SU-DHL-6 (cell line): Measurements from ENCODE around the gene IRAK2.

Experiments
- H2AFZ ChIP-seq: fragments of 200-600 bp; sonication (generic); 2 replicates; pipeline ENCODE4 v1.6.1; 2014; ENCODE audit warnings: low read depth, mild to moderate bottlenecking, moderate library complexity, mixed read lengths, antibody characterized with exemption, low read length; ENCODE audit not compliant: severe bottlenecking
- H3F3A ChIP-seq: fragments of 200-600 bp; shearing (Covaris generic); 2 replicates; pipeline ENCODE4 v1.6.0; 2016; ENCODE audit warnings: antibody characterized with exemption, mild to moderate bottlenecking; ENCODE audit not compliant: insufficient read depth
- H3K27ac ChIP-seq: fragments of 200-600 bp; sonication (generic); 2 replicates; pipeline ENCODE4 v1.5.1; 2016; ENCODE audit warnings: low read depth, mild to moderate bottlenecking, low read length, moderate library complexity, mixed read lengths
- H3K27me3 ChIP-seq: fragments of 200-600 bp; sonication (generic), shearing (Covaris generic); 2 replicates; pipeline ENCODE4 v1.6.0; 2014; ENCODE audit warnings: mild to moderate bottlenecking, low read length
- H3K36me3 ChIP-seq: fragments of 200-600 bp; sonication (generic); 2 replicates; pipeline ENCODE4 v1.6.1; 2014; ENCODE audit warnings: mild to moderate bottlenecking, low read length, mixed read lengths
- H3K4me2 ChIP-seq: fragments of 300-600, 200-600 bp; shearing (Covaris generic), sonication (generic); 2 replicates; pipeline ENCODE4 v1.6.0; 2014; ENCODE audit warnings: low read length, low read depth, mild to moderate bottlenecking; ENCODE audit not compliant: poor library complexity, severe bottlenecking
- H3K4me3 ChIP-seq: fragments of 200-600 bp; sonication (generic); 2 replicates; pipeline ENCODE4 v1.5.1; 2014; ENCODE audit warnings: antibody characterized with exemption, low read length, mild to moderate bottlenecking, mixed read lengths; ENCODE audit not compliant: insufficient read depth, poor library complexity, severe bottlenecking
- H3K79me2 ChIP-seq: fragments of 200-600 bp; sonication (generic); 2 replicates; pipeline ENCODE4 v1.6.1; 2014; ENCODE audit warnings: mild to moderate bottlenecking, low read length, moderate library complexity; ENCODE audit not compliant: insufficient read depth
- H3K9ac ChIP-seq: fragments of 200-600 bp; sonication (generic); 2 replicates; pipeline ENCODE4 v1.7.0; 2014; ENCODE audit warnings: mild to moderate bottlenecking, low read length
- H3K9me2 ChIP-seq: fragments of 200-600 bp; sonication (generic); replicated peaks from 2 replicates; pipeline ENCODE4 v1.6.1; 2014; ENCODE audit warnings: low read length; ENCODE audit not compliant: insufficient read depth
- H3K9me3 ChIP-seq: fragments of 200-600 bp; sonication (generic); 2 replicates; pipeline ENCODE4 v1.6.1; 2014; ENCODE audit warnings: low read length, mixed read lengths; ENCODE audit not compliant: insufficient read depth
- H4K20me1 ChIP-seq: fragments of 200-600 bp; sonication (generic); 2 replicates; pipeline ENCODE4 v1.6.1; 2014; ENCODE audit warnings: low read depth, mild to moderate bottlenecking, antibody characterized with exemption, low read length, moderate library complexity, mixed read lengths
- CTCF ChIP-seq: fragments of 200-600 bp; sonication (generic); IDR thresholded peaks from one replicate; pipeline ENCODE4 v1.5.1; 2017; ENCODE audit warnings: antibody characterized with exemption, mild to moderate bottlenecking, low read length, moderate library complexity; ENCODE audit not compliant: insufficient read depth, poor library complexity, severe bottlenecking
- EZH2phosphoT487 ChIP-seq: fragments of 200-600 bp; sonication (generic), shearing (Covaris generic); conservative IDR thresholded peaks from 2 replicates; pipeline ENCODE4 v1.6.1; 2018; ENCODE audit warnings: mild to moderate bottlenecking, antibody characterized with exemption, low read length, moderate library complexity, mixed read lengths

IRAK2 gene

GRCh38 chr3:10177737-10178136 is 13.0 kb downstream of the IRAK2 start:
- Histone ChIP-seq H3K36me3 (no peaks in the 10 kb centered on the region), H3K4me2 (no peak overlapping the region), H3K9me3 (no peaks in the 10 kb centered on the region), H3F3A (no peaks in the 10 kb centered on the region), H3K4me3 (no peak overlapping the region), H3K9ac (no peak overlapping the region), H3K27me3 (no peaks in the 10 kb centered on the region), H4K20me1 (no peaks in the 10 kb centered on the region), H2AFZ (no peak overlapping the region), H3K79me2 (no peaks in the 10 kb centered on the region), H3K27ac (no peak overlapping the region), H3K9me2 (no peaks in the 10 kb centered on the region)
- no peak for TF ChIP-seq CTCF
- no peak for TF ChIP-seq EZH2phosphoT487

GRCh38 chr3:10178892-10179291 is 14.2 kb downstream of the IRAK2 start:
- Histone ChIP-seq H3K9me2 (no peaks in the 10 kb centered on the region), H2AFZ (no peak overlapping the region), H3K4me3 (no peak overlapping the region), H3K27ac (no peak overlapping the region), H3K36me3 (no peaks in the 10 kb centered on the region), H4K20me1 (no peaks in the 10 kb centered on the region), H3K4me2 (no peak overlapping the region), H3K9ac (no peak overlapping the region), H3K79me2 (no peaks in the 10 kb centered on the region), H3F3A (no peaks in the 10 kb centered on the region), H3K9me3 (no peaks in the 10 kb centered on the region), H3K27me3 (no peaks in the 10 kb centered on the region)
- no peak for TF ChIP-seq CTCF
- no peak for TF ChIP-seq EZH2phosphoT487

- Histone ChIP-seq H2AFZ (no peak overlapping the region), H4K20me1 (no peaks in the 10 kb centered on the region), H3K4me3 (no peak overlapping the region), H3K9ac (no peak overlapping the region), H3K27me3 (no peaks in the 10 kb centered on the region), H3K4me2 (no peak overlapping the region), H3K9me2 (no peaks in the 10 kb centered on the region), H3F3A (no peaks in the 10 kb centered on the region), H3K27ac (no peak overlapping the region), H3K36me3 (no peaks in the 10 kb centered on the region), H3K79me2 (no peaks in the 10 kb centered on the region), H3K9me3 (no peaks in the 10 kb centered on the region)
- TF ChIP-seq EZH2phosphoT487, result no peak
- TF ChIP-seq CTCF, result no peak
Measured at GRCh38 chr3:10180289-10180688, 15.6 kb downstream of the IRAK2 start.

- Histone ChIP-seq H3K27me3 (no peaks in the 10 kb centered on the region), H3F3A (no peaks in the 10 kb centered on the region), H4K20me1 (no peaks in the 10 kb centered on the region), H3K79me2 (no peaks in the 10 kb centered on the region), H3K9me3 (no peaks in the 10 kb centered on the region), H3K36me3 (no peaks in the 10 kb centered on the region), H3K9me2 (no peaks in the 10 kb centered on the region), H3K4me3 (no peak overlapping the region), H3K27ac (no peak overlapping the region), H3K4me2 (no peak overlapping the region), H2AFZ (no peak overlapping the region), H3K9ac (no peak overlapping the region)
- TF ChIP-seq EZH2phosphoT487 (no peak), CTCF (no peak)
Measured at GRCh38 chr3:10180738-10181295, 16.1 kb downstream of the IRAK2 start.
